Measurements from ENCODE around the gene CLDND2. TPM values are rescaled to one million over a fixed set of nuclear protein-coding genes. Genes with fewer than 3 reads are reported as not detected.

Gene CLDND2
- total RNA-seq, 4 donors from 2014 or later, result not detected

DNA sequence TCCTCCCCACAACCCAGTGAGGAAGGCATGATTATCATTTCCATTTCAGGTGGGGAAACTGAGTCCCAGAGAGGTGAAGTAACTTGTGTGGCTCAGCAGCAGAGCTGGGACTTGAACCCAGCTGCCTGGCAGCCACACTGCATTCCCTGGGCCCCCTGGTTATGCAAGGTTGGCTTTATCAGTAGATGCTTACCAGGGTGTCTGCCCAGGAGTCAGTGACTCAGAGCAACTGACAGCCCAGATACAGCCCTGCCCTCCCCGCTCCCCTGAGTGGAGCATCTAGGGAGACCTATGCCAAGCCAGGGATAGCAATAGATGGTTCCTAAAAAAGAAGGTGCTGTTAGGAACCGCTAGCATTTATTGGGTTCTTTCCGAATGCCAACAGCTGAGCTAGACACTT is 51.4 kb downstream of the CLDND2 start:
- Histone ChIP-seq H3K27ac (no peak overlapping the region), H3K4me3 (no peak overlapping the region), H3K27me3 (peaks cover 0 to 14% of the 10 kb centered on the region in 2 donors), H3K36me3 (no peaks in the 10 kb centered on the region), H3K4me1 (no peaks in the 10 kb centered on the region), H3K9me3 (peaks cover 0 to 15% (median 0%) of the 10 kb centered on the region in 4 donors)
- 87 to 92% methylated on average over 3 of the region's 3 CpGs for WGBS, 2 donors
- TF ChIP-seq EP300 (IDR thresholded peaks at IDR 0.05) (no peak), POLR2A (IDR thresholded peaks at IDR 0.05) (no peak)
- TF ChIP-seq, protein P1, sequence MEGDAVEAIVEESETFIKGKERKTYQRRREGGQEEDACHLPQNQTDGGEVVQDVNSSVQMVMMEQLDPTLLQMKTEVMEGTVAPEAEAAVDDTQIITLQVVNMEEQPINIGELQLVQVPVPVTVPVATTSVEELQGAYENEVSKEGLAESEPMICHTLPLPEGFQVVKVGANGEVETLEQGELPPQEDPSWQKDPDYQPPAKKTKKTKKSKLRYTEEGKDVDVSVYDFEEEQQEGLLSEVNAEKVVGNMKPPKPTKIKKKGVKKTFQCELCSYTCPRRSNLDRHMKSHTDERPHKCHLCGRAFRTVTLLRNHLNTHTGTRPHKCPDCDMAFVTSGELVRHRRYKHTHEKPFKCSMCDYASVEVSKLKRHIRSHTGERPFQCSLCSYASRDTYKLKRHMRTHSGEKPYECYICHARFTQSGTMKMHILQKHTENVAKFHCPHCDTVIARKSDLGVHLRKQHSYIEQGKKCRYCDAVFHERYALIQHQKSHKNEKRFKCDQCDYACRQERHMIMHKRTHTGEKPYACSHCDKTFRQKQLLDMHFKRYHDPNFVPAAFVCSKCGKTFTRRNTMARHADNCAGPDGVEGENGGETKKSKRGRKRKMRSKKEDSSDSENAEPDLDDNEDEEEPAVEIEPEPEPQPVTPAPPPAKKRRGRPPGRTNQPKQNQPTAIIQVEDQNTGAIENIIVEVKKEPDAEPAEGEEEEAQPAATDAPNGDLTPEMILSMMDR (IDR thresholded peaks at IDR 0.05), result no peak
- DNase-seq (ENCODE audit: low spot score in 2 of 2), result no peak

Other genes starting within 250 kb of the CLDND2 start
- gene SIGLEC9, start 244.1 kb downstream of the CLDND2 start, total RNA-seq, result 10 to 100 TPM in 1 of 4 donors, 1 to 10 TPM in 3; 4.2 to 18.0 (median 5.0) TPM
- gene SIGLEC7, start 226.7 kb downstream of the CLDND2 start, total RNA-seq, result 1 to 10 TPM in 2 of 4 donors, under 1 TPM in 2; 0.42 to 7.5 (median 1.1) TPM
- 10 to 100 TPM in 1 of 4 donors, 1 to 10 TPM in 3; 2.9 to 27.0 (median 8.9) TPM for gene CD33, start 143.9 kb downstream of the CLDND2 start, total RNA-seq
- gene SIGLECL1, start 117.9 kb downstream of the CLDND2 start, total RNA-seq, result not detected
- gene IGLON5, start 57.4 kb downstream of the CLDND2 start, total RNA-seq, result under 1 TPM in 1 of 4 donors, not detected in 3; 0.30 TPM
- gene VSIG10L, start 26.9 kb downstream of the CLDND2 start, total RNA-seq, result 1 to 10 TPM in 3 of 4 donors, under 1 TPM in 1; 0.44 to 3.7 (median 2.1) TPM
- gene ETFB, start 2.6 kb downstream of the CLDND2 start, total RNA-seq, result 100 to 1,000 TPM in 3 of 4 donors, 10 to 100 TPM in 1; 73.2 to 118 (median 101) TPM
- gene NKG7, start 3.7 kb upstream of the CLDND2 start, total RNA-seq, result 1 to 10 TPM in 2 of 4 donors, not detected in 2; 3.6 to 3.9 TPM
- not detected for gene LIM2, start 19.0 kb upstream of the CLDND2 start, total RNA-seq
- under 1 TPM in 1 of 4 donors, not detected in 3; 0.63 TPM for gene C19orf84, start 21.6 kb upstream of the CLDND2 start, total RNA-seq
- gene SIGLEC10, start 48.6 kb upstream of the CLDND2 start, total RNA-seq, result 10 to 100 TPM in 2 of 4 donors, 1 to 10 TPM in 2; 2.1 to 21.9 (median 7.3) TPM
- gene SIGLEC8, start 89.5 kb upstream of the CLDND2 start, total RNA-seq, result 1 to 10 TPM in 1 of 4 donors, under 1 TPM in 3; 0.20 to 5.5 (median 0.87) TPM
- not detected for gene CEACAM18, start 109.5 kb upstream of the CLDND2 start, total RNA-seq
- gene SIGLEC12, start 132.8 kb upstream of the CLDND2 start, total RNA-seq, result under 1 TPM in 1 of 4 donors, not detected in 3; 0.66 TPM
- gene SIGLEC6, start 162.7 kb upstream of the CLDND2 start, total RNA-seq, result 1 to 10 TPM in 1 of 4 donors, under 1 TPM in 3; 0.44 to 1.5 (median 0.59) TPM
- gene ZNF175, start 202.3 kb upstream of the CLDND2 start, total RNA-seq, result 1 to 10 TPM; 4.3 to 8.5 (median 7.3) TPM

Data from tibial nerve (tissue), 4 donors.